Panc1 (cell line): ENCODE data around the gene SDK2. TPM values are rescaled to one million over a fixed set of nuclear protein-coding genes. Genes with fewer than 3 reads are reported as not detected.

Experiments used
- ATAC-seq: fragments of 200-7000 bp; cut with Tn5 transposase; 2 replicates; pipeline ENCODE4 v1.9.1; 2020; ENCODE audit warnings: mild to moderate bottlenecking, moderate library complexity
- BruUV-seq: library from RNA; stranded (reverse); fragments of 400-500 nt; replicated peaks from 2 replicates; lab custom pipeline; 2021; lab: Mats Ljungman, UMichigan
- CTCF ChIA-PET: fragments of 300-600 bp; sonication (Branson Sonifier 250); formaldehyde crosslinking; loops from one replicate; lab custom pipeline; 2022; ENCODE audit warnings: antibody characterized with exemption; lab: Charles Lee
- POLR2A ChIA-PET: fragments of 300-600 bp; sonication (Branson Sonifier 250); formaldehyde crosslinking; loops from one replicate; lab custom pipeline; 2022; ENCODE audit warnings: antibody characterized with exemption; lab: Charles Lee
- DNase-seq: peaks from one replicate; pipeline ENCODE4 v3.0.0-alpha.2; 2010; ENCODE audit warnings: low read depth, low spot score
- H3K27ac ChIP-seq: 2 replicates; pipeline ENCODE4 v1.5.1; 2011; ENCODE audit warnings: mild to moderate bottlenecking, low read length, inconsistent platforms
- H3K27me3 ChIP-seq: fragments of 200-500 bp; sonication (Bioruptor generic); 2 replicates; pipeline ENCODE4 v1.6.0; 2014; ENCODE audit warnings: low read length, inconsistent platforms; ENCODE audit not compliant: control insufficient read depth, insufficient read depth
- H3K36me3 ChIP-seq: fragments of 200-500 bp; sonication (Bioruptor generic); 2 replicates; pipeline ENCODE4 v1.5.1; 2014; ENCODE audit warnings: inconsistent platforms, mild to moderate bottlenecking, low read length, moderate library complexity; ENCODE audit not compliant: control insufficient read depth, insufficient read depth
- H3K4me1 ChIP-seq: 2 replicates; pipeline ENCODE4 v1.5.1; 2011; ENCODE audit warnings: inconsistent platforms, mild to moderate bottlenecking, low read length, moderate library complexity; ENCODE audit not compliant: control insufficient read depth, insufficient read depth
- H3K4me3 ChIP-seq, 2 experiments: 2 replicates each; pipeline ENCODE4 v1.5.1; 2011 to 2012; ENCODE audit warnings: low read depth in 2 of 2, low read length in 2 of 2, mild to moderate bottlenecking in 2 of 2, inconsistent platforms in 1 of 2, moderate library complexity in 1 of 2
- H3K9me3 ChIP-seq: fragments of 200-500 bp; sonication (Bioruptor generic); 2 replicates; pipeline ENCODE4 v1.5.1; 2014; ENCODE audit warnings: low read depth, mild to moderate bottlenecking, inconsistent platforms, low read length, moderate library complexity; ENCODE audit not compliant: control insufficient read depth, insufficient read depth
- POLR2AphosphoS5 ChIP-seq: IDR thresholded peaks from 2 replicates; pipeline ENCODE4 v1.6.1; 2012; ENCODE audit warnings: mild to moderate bottlenecking, low read depth, low read length, moderate library complexity
- SIN3A ChIP-seq: IDR thresholded peaks from 2 replicates; pipeline ENCODE4 v1.6.1; 2012; ENCODE audit warnings: low read depth, mild to moderate bottlenecking, low read length, moderate library complexity, borderline replicate concordance; ENCODE audit not compliant: insufficient read depth
- TCF7L2 ChIP-seq: IDR thresholded peaks from 2 replicates; pipeline ENCODE4 v1.6.1; 2011; ENCODE audit warnings: mild to moderate bottlenecking, low read depth, low read length, inconsistent platforms
- in situ Hi-C: cut with HindIII; loops from 2 replicates; pipeline ENCODE4 v1.10.0; 2016; ENCODE audit warnings: low sequenced_read_pairs, low pct_unique_long_range_greater_than_20kb
- intact Hi-C: fragments of 100-400 bp; cut with micrococcal nuclease; formaldehyde crosslinking; loops from one replicate; pipeline ENCODE4 v1.10.0; 2022; ENCODE audit not compliant: unreplicated experiment
- total RNA-seq: library from RNA; stranded (reverse); gene quantifications from one replicate; pipeline ENCODE4 v1.2.1, GENCODE V29; 2021; ENCODE audit not compliant: unreplicated experiment
- TF ChIP-seq, protein P1 (sequence below): fragments of 450-650 bp; IDR thresholded peaks from 2 replicates; pipeline ENCODE4 v1.5.1; 2017; ENCODE audit warnings: mild to moderate bottlenecking
- TF ChIP-seq, protein P2 (sequence below), 2 experiments: IDR thresholded peaks; 2 replicates each; pipeline ENCODE4 v1.6.1; 2011 to 2012; ENCODE audit warnings: low read depth in 2 of 2, control low read depth in 1 of 2, low read length in 1 of 2, mild to moderate bottlenecking in 1 of 2, moderate library complexity in 1 of 2; ENCODE audit not compliant: insufficient read depth in 1 of 2

The SDK2 gene
- total RNA-seq, 1 experiment from 2014 or later, result 0.41 TPM

DNA sequence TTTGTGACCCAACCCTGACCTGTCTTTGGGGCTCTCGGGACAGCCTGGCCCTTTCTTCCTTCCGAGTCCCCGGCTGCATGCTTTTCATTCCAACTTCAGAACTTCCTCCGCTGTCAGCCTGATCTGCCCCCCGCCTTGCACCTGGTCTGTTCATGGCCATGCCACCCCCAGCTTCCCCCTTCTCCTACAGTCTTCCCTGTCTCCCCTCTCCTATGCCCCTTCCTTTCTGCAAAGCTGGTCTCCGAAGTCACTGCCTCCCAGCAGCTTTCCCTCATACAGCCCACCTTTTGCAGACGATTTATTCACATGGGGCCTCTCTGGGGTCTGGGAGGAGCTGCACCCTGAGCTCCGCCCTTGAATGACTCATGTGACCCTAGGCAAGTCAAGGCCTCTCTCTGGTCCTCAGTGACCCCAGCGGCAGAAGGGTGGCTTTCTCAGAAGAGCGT is 47.1 kb upstream of the SDK2 start:
- no peak for DNase-seq
- TF ChIP-seq, protein P1, sequence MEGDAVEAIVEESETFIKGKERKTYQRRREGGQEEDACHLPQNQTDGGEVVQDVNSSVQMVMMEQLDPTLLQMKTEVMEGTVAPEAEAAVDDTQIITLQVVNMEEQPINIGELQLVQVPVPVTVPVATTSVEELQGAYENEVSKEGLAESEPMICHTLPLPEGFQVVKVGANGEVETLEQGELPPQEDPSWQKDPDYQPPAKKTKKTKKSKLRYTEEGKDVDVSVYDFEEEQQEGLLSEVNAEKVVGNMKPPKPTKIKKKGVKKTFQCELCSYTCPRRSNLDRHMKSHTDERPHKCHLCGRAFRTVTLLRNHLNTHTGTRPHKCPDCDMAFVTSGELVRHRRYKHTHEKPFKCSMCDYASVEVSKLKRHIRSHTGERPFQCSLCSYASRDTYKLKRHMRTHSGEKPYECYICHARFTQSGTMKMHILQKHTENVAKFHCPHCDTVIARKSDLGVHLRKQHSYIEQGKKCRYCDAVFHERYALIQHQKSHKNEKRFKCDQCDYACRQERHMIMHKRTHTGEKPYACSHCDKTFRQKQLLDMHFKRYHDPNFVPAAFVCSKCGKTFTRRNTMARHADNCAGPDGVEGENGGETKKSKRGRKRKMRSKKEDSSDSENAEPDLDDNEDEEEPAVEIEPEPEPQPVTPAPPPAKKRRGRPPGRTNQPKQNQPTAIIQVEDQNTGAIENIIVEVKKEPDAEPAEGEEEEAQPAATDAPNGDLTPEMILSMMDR, result no peak
- TF ChIP-seq TCF7L2, result no peak
- no peak for TF ChIP-seq POLR2AphosphoS5
- no peak for TF ChIP-seq SIN3A
- TF ChIP-seq, protein P2, sequence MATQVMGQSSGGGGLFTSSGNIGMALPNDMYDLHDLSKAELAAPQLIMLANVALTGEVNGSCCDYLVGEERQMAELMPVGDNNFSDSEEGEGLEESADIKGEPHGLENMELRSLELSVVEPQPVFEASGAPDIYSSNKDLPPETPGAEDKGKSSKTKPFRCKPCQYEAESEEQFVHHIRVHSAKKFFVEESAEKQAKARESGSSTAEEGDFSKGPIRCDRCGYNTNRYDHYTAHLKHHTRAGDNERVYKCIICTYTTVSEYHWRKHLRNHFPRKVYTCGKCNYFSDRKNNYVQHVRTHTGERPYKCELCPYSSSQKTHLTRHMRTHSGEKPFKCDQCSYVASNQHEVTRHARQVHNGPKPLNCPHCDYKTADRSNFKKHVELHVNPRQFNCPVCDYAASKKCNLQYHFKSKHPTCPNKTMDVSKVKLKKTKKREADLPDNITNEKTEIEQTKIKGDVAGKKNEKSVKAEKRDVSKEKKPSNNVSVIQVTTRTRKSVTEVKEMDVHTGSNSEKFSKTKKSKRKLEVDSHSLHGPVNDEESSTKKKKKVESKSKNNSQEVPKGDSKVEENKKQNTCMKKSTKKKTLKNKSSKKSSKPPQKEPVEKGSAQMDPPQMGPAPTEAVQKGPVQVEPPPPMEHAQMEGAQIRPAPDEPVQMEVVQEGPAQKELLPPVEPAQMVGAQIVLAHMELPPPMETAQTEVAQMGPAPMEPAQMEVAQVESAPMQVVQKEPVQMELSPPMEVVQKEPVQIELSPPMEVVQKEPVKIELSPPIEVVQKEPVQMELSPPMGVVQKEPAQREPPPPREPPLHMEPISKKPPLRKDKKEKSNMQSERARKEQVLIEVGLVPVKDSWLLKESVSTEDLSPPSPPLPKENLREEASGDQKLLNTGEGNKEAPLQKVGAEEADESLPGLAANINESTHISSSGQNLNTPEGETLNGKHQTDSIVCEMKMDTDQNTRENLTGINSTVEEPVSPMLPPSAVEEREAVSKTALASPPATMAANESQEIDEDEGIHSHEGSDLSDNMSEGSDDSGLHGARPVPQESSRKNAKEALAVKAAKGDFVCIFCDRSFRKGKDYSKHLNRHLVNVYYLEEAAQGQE (IDR thresholded peaks at IDR 0.05; ENCODE audit: insufficient read depth in 1 of 2, low read depth in 2 of 2, low read length in 1 of 2), result no peak
- ATAC-seq, result no peak
- in situ Hi-C loops (no loop called here), intact Hi-C loops (no loop called here)
- ChIA-PET POLR2A (no interaction called here), CTCF (no interaction called here)
- Histone ChIP-seq H3K9me3 (no peaks in the 10 kb centered on the region), H3K4me3 (no peak overlapping the region), H3K27ac (no peak overlapping the region), H3K27me3 (peaks cover 13% of the 10 kb centered on the region), H3K36me3 (no peaks in the 10 kb centered on the region), H3K4me1 (no peaks in the 10 kb centered on the region)
- no TSS peak for BruUV-seq

GRCh38 chr17:73690676-73691075 is 46.4 kb upstream of the SDK2 start:
- intact Hi-C loops, result no loop called here
- Histone ChIP-seq H3K27me3 (peaks cover 13% of the 10 kb centered on the region), H3K4me3 (no peak overlapping the region), H3K9me3 (no peaks in the 10 kb centered on the region), H3K27ac (no peak overlapping the region), H3K4me1 (no peaks in the 10 kb centered on the region), H3K36me3 (no peaks in the 10 kb centered on the region)
- in situ Hi-C loops, result no loop called here
- ChIA-PET POLR2A (no interaction called here), CTCF (no interaction called here)
- ATAC-seq (no peak), DNase-seq (no peak)
- TF ChIP-seq POLR2AphosphoS5 (no peak), SIN3A (no peak), TCF7L2 (no peak)
- TF ChIP-seq, protein P1, result no peak
- TF ChIP-seq, protein P2 (IDR thresholded peaks at IDR 0.05; ENCODE audit: insufficient read depth in 1 of 2, low read depth in 2 of 2, low read length in 1 of 2), result no peak
- no TSS peak for BruUV-seq
